IMR-90 (cell line): Measurements from ENCODE around the gene MTCH2. TPM values are rescaled to one million over a fixed set of nuclear protein-coding genes. Genes with fewer than 3 reads are reported as not detected.
A peak's percentile ranks its signal among the peaks of the same experiment; 100 is the strongest.

ENCODE experiments used
- ATAC-seq: fragments of 200-7000 bp; cut with Tn5 transposase; 2 replicates; pipeline ENCODE4 v1.9.1; 2020; ENCODE audit warnings: low read depth, mild to moderate bottlenecking, moderate library complexity
- BruUV-seq: library from RNA; stranded (reverse); fragments of 400-500 nt; replicated peaks from 2 replicates; lab custom pipeline; 2021; lab: Mats Ljungman, UMichigan
- CTCF ChIA-PET: fragments of 300-600 bp; formaldehyde crosslinking; extraction: SDS; loops from one replicate; lab custom pipeline; 2021; ENCODE audit warnings: antibody characterized with exemption; lab: Yijun Ruan, JAX
- POLR2A ChIA-PET: fragments of 300-600 bp; sonication (Branson Sonifier 250); formaldehyde crosslinking; loops from one replicate; lab custom pipeline; 2022; ENCODE audit warnings: antibody characterized with exemption; ENCODE audit not compliant: unreplicated experiment; lab: Charles Lee
- DNase-seq: peaks from one replicate; pipeline ENCODE4 v3.0.0; 2013
- H2AFZ ChIP-seq: replicated peaks from 2 replicates; pipeline ENCODE3; 2013; ENCODE audit warnings: low read length, mild to moderate bottlenecking; ENCODE audit not compliant: poor library complexity
- H2AK5ac ChIP-seq: 2 replicates; pipeline ENCODE4 v1.6.1; 2013; ENCODE audit warnings: low read depth, low read length, inconsistent platforms
- H2AK9ac ChIP-seq: replicated peaks from 2 replicates; pipeline ENCODE3; 2013; ENCODE audit warnings: mild to moderate bottlenecking, low read depth, low read length, moderate library complexity; ENCODE audit not compliant: poor library complexity
- H2BK120ac ChIP-seq: 2 replicates; pipeline ENCODE4 v1.6.1; 2013; ENCODE audit warnings: low read depth, low read length, inconsistent platforms
- H2BK15ac ChIP-seq: 3 replicates; pipeline ENCODE4 v1.6.1; 2013; ENCODE audit warnings: low read depth, low read length, inconsistent platforms
- H2BK20ac ChIP-seq: 2 replicates; pipeline ENCODE4 v1.6.1; 2013; ENCODE audit warnings: low read depth, mild to moderate bottlenecking, inconsistent platforms, low read length, moderate library complexity
- H2BK5ac ChIP-seq: 2 replicates; pipeline ENCODE4 v1.6.1; 2013; ENCODE audit warnings: mild to moderate bottlenecking, low read depth, low read length, inconsistent platforms; ENCODE audit not compliant: poor library complexity, severe bottlenecking
- H3K14ac ChIP-seq: replicated peaks from 2 replicates; pipeline ENCODE4 v1.6.1; 2013; ENCODE audit warnings: low read depth, low read length, inconsistent platforms
- H3K18ac ChIP-seq: 2 replicates; pipeline ENCODE4 v1.6.1; 2013; ENCODE audit warnings: low read depth, low read length, control low read depth
- H3K23ac ChIP-seq: 2 replicates; pipeline ENCODE4 v1.6.1; 2013; ENCODE audit warnings: low read depth, low read length, inconsistent platforms
- H3K27ac ChIP-seq: 2 replicates; pipeline ENCODE4 v1.5.1; 2013; ENCODE audit warnings: mild to moderate bottlenecking, control low read depth, low read length; ENCODE audit not compliant: insufficient read depth
- H3K27me3 ChIP-seq: 2 replicates; pipeline ENCODE4 v1.6.1; 2013; ENCODE audit warnings: low read length; ENCODE audit not compliant: control insufficient read depth, insufficient read depth
- H3K36me3 ChIP-seq: 2 replicates; pipeline ENCODE4 v1.6.1; 2013; ENCODE audit warnings: low read length, mixed read lengths; ENCODE audit not compliant: control insufficient read depth, insufficient read depth
- H3K4ac ChIP-seq: 2 replicates; pipeline ENCODE4 v1.6.1; 2013; ENCODE audit warnings: low read depth, low read length, inconsistent platforms
- H3K4me1 ChIP-seq: 2 replicates; pipeline ENCODE4 v1.6.1; 2013; ENCODE audit warnings: low read length, mixed read lengths; ENCODE audit not compliant: control insufficient read depth, insufficient read depth
- H3K4me2 ChIP-seq: 2 replicates; pipeline ENCODE4 v1.6.1; 2013; ENCODE audit warnings: low read depth, mild to moderate bottlenecking, control low read depth, low read length, moderate library complexity
- H3K4me3 ChIP-seq: 2 replicates; pipeline ENCODE4 v1.5.1; 2013; ENCODE audit warnings: low read depth, mild to moderate bottlenecking, control low read depth, low read length, moderate library complexity; ENCODE audit not compliant: insufficient read depth
- H3K56ac ChIP-seq: 2 replicates; pipeline ENCODE4 v1.6.1; 2013; ENCODE audit warnings: low read length, inconsistent platforms; ENCODE audit not compliant: insufficient read depth; ENCODE audit errors: extremely low read depth
- H3K79me1 ChIP-seq, 2 experiments: 2 replicates each; pipeline ENCODE4 v1.6.1; 2013; ENCODE audit warnings: low read length in 2 of 2, inconsistent platforms in 1 of 2, low read depth in 1 of 2
- H3K9ac ChIP-seq: 2 replicates; pipeline ENCODE4 v1.6.1; 2013; ENCODE audit warnings: low read depth, low read length, control low read depth
- H3K9me1 ChIP-seq: 2 replicates; pipeline ENCODE4 v1.6.1; 2013; ENCODE audit warnings: low read length, inconsistent platforms; ENCODE audit not compliant: insufficient read depth
- H3K9me3 ChIP-seq: 2 replicates; pipeline ENCODE4 v1.6.1; 2013; ENCODE audit warnings: low read length; ENCODE audit not compliant: control insufficient read depth, insufficient read depth
- H4K20me1 ChIP-seq: 2 replicates; pipeline ENCODE4 v1.6.1; 2013; ENCODE audit warnings: low read length, inconsistent platforms; ENCODE audit not compliant: insufficient read depth
- H4K5ac ChIP-seq: 2 replicates; pipeline ENCODE4 v1.6.1; 2013; ENCODE audit warnings: mild to moderate bottlenecking, low read depth, low read length, control low read depth
- H4K8ac ChIP-seq, 2 experiments: 2 replicates each; pipeline ENCODE4 v1.6.1; 2013; ENCODE audit warnings: low read depth in 2 of 2, low read length in 2 of 2, control low read depth in 1 of 2, inconsistent platforms in 1 of 2
- H4K91ac ChIP-seq: 2 replicates; pipeline ENCODE4 v1.6.1; 2013; ENCODE audit warnings: low read depth, low read length, inconsistent platforms; ENCODE audit not compliant: insufficient read depth
- BHLHE40 ChIP-seq: fragments of 150-350 bp; IDR thresholded peaks from 2 replicates; pipeline ENCODE4 v1.6.1; 2016; ENCODE audit warnings: mild to moderate bottlenecking, low read depth, low read length
- CEBPB ChIP-seq: IDR thresholded peaks from 2 replicates; pipeline ENCODE4 v1.6.1; 2012; ENCODE audit warnings: low read depth, low read length, improper control_type of control experiment
- CHD1 ChIP-seq: IDR thresholded peaks from 2 replicates; pipeline ENCODE4 v1.6.1; 2012; ENCODE audit warnings: low read depth, low read length, improper control_type of control experiment
- FOS ChIP-seq: fragments of 150-350 bp; IDR thresholded peaks from 2 replicates; pipeline ENCODE4 v1.6.1; 2016; ENCODE audit warnings: low read depth, low read length
- MAFK ChIP-seq: IDR thresholded peaks from 2 replicates; pipeline ENCODE4 v1.6.1; 2012; ENCODE audit warnings: low read depth, low read length, improper control_type of control experiment
- MAZ ChIP-seq: IDR thresholded peaks from 2 replicates; pipeline ENCODE4 v1.6.1; 2012; ENCODE audit warnings: low read depth, mild to moderate bottlenecking, low read length, improper control_type of control experiment, moderate library complexity, borderline replicate concordance
- MXI1 ChIP-seq: IDR thresholded peaks from 2 replicates; pipeline ENCODE4 v1.6.1; 2012; ENCODE audit warnings: low read depth, mild to moderate bottlenecking, low read length, moderate library complexity, borderline replicate concordance
- NFE2L2 ChIP-seq: fragments of 150-350 bp; IDR thresholded peaks from 2 replicates; pipeline ENCODE4 v1.6.1; 2016; ENCODE audit warnings: low read depth, mild to moderate bottlenecking, low read length
- POLR2A ChIP-seq: IDR thresholded peaks from 2 replicates; pipeline ENCODE4 v1.6.1; 2012; ENCODE audit warnings: mild to moderate bottlenecking, low read depth, low read length
- RAD21 ChIP-seq: IDR thresholded peaks from 2 replicates; pipeline ENCODE4 v1.6.1; 2012; ENCODE audit warnings: low read length, improper control_type of control experiment
- RCOR1 ChIP-seq: IDR thresholded peaks from 2 replicates; pipeline ENCODE4 v1.6.1; 2012; ENCODE audit warnings: mild to moderate bottlenecking, low read length, improper control_type of control experiment; ENCODE audit not compliant: insufficient replicate concordance
- RFX5 ChIP-seq: IDR thresholded peaks from 2 replicates; pipeline ENCODE4 v1.8.0; 2012; ENCODE audit warnings: low read depth, mild to moderate bottlenecking, low read length, moderate library complexity
- SMC3 ChIP-seq: fragments of 150-350 bp; IDR thresholded peaks from 2 replicates; pipeline ENCODE4 v1.6.1; 2016; ENCODE audit warnings: low read depth, mild to moderate bottlenecking, antibody characterized with exemption, low read length, moderate library complexity
- WGBS, 2 experiments: methylation state at CpG; one replicate each; pipeline versions ENCODE4 v1.1.5 to v1.1.7; 2013; ENCODE audit warnings: missing lambda C conversion rate in 2 of 2; ENCODE audit not compliant: insufficient read length in 1 of 2; ENCODE audit errors: extremely low coverage in 2 of 2; 5-methylcytosine and 5-hydroxymethylcytosine counted together
- dilution Hi-C: fragments of 300-500 bp; cut with HindIII; formaldehyde crosslinking; loops from one replicate; pipeline ENCODE4 v1.14.3; 2018; ENCODE audit warnings: low sequenced_read_pairs; ENCODE audit not compliant: unreplicated experiment
- in situ Hi-C: fragments of 300-500 bp; cut with MboI; formaldehyde crosslinking; loops from 3 replicates; pipeline ENCODE4 v1.14.3; 2019; ENCODE audit warnings: low sequenced_read_pairs, inconsistent platforms, mixed read lengths
- intact Hi-C: fragments of 100-400 bp; cut with micrococcal nuclease; formaldehyde crosslinking; loops from 2 replicates; pipeline ENCODE4 v1.10.0; 2022
- polyA plus RNA-seq, 3 experiments: library from polyadenylated mRNA; depleted of rRNA; stranded (reverse); fragments of >200 nt; gene quantifications; 2 replicates each; pipeline ENCODE4 v1.2.3, GENCODE V29; 2012; ENCODE audit warnings: low replicate concordance in 1 of 3
- total RNA-seq: library from RNA; depleted of rRNA; stranded (reverse); fragments of >200 nt; gene quantifications from 2 replicates; pipeline ENCODE4 v1.2.3, GENCODE V29; 2012
- TF ChIP-seq, protein P1 (sequence below): fragments of 150-350 bp; IDR thresholded peaks from 2 replicates; pipeline ENCODE4 v1.6.1; 2017; ENCODE audit warnings: mild to moderate bottlenecking, antibody characterized with exemption, low read length, low read depth
- TF ChIP-seq, protein P2 (sequence below): fragments of 150-350 bp; IDR thresholded peaks from 2 replicates; pipeline ENCODE4 v1.6.1; 2016; ENCODE audit warnings: low read depth, mild to moderate bottlenecking, low read length, moderate library complexity, borderline replicate concordance
- TF ChIP-seq, protein P3 (sequence below): conservative IDR thresholded peaks from 2 replicates; pipeline ENCODE4 v1.5.1; 2012; ENCODE audit warnings: mild to moderate bottlenecking, low read depth, low read length, improper control_type of control experiment

The MTCH2 gene
- total and polyA plus RNA-seq, 2 of the 4 experiments (the other 2 are of a cell fraction) = 103 to 163 TPM

DNA sequence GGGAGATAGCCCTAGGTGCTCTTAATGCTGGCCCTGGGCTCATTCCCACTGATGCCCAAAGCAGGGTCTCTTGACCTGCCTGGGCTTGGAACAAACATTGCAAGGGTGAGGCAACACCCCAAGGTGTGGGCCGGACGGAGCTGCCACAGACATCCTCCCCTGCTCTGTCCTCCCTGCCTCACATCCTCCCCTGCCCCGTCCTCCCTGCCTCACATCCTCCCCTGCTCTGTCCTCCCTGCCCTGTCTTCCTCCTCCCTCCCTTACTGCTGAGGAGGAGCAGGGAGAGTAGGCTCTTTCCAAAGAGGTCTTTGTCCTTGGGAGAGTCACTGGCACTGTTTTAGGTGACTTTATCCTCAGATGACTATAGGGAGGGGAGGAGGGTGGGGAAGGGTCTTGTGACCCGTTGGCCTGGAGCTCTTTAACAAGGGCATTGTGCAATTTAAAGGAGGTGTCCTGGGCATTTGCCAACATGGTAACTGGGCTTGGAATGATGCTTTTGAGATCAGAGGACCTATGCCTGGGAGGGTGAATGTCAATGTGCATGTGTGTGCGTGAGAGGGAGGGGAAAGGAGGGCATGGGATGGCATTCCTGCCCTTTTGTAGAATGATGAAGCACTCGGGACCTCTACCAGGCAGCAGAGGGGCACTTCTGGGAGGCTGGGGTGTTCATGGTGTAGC is 55.2 kb downstream of the MTCH2 start:
- H3K4ac ChIP-seq = no peak overlapping the region
- no TSS peak for BruUV-seq
- no peaks in the 10 kb centered on the region for H3K9me1 ChIP-seq
- no peak overlapping the region for H3K56ac ChIP-seq
- peaks cover 0 to 2% of the 10 kb centered on the region in 2 experiments; a peak in 2 of 4 replicates for H3K79me1 ChIP-seq
- no peak overlapping the region for H2AFZ ChIP-seq
- H3K23ac ChIP-seq = no peak overlapping the region
- ATAC-seq (peak; percentile 22; the same call in 1 of the 2 replicates), DNase-seq (no peak)
- no peak overlapping the region for H2BK5ac ChIP-seq
- TF ChIP-seq MAFK (no peak), FOS (no peak), CHD1 (no peak), RAD21 (no peak), NFE2L2 (no peak), MXI1 (no peak), POLR2A (no peak), SMC3 (no peak), RFX5 (no peak), BHLHE40 (no peak), CEBPB (no peak), MAZ (no peak), RCOR1 (no peak)
- TF ChIP-seq, protein P1, sequence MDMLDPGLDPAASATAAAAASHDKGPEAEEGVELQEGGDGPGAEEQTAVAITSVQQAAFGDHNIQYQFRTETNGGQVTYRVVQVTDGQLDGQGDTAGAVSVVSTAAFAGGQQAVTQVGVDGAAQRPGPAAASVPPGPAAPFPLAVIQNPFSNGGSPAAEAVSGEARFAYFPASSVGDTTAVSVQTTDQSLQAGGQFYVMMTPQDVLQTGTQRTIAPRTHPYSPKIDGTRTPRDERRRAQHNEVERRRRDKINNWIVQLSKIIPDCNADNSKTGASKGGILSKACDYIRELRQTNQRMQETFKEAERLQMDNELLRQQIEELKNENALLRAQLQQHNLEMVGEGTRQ = no peak
- TF ChIP-seq, protein P2, sequence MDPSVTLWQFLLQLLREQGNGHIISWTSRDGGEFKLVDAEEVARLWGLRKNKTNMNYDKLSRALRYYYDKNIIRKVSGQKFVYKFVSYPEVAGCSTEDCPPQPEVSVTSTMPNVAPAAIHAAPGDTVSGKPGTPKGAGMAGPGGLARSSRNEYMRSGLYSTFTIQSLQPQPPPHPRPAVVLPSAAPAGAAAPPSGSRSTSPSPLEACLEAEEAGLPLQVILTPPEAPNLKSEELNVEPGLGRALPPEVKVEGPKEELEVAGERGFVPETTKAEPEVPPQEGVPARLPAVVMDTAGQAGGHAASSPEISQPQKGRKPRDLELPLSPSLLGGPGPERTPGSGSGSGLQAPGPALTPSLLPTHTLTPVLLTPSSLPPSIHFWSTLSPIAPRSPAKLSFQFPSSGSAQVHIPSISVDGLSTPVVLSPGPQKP = no peak
- TF ChIP-seq, protein P3, sequence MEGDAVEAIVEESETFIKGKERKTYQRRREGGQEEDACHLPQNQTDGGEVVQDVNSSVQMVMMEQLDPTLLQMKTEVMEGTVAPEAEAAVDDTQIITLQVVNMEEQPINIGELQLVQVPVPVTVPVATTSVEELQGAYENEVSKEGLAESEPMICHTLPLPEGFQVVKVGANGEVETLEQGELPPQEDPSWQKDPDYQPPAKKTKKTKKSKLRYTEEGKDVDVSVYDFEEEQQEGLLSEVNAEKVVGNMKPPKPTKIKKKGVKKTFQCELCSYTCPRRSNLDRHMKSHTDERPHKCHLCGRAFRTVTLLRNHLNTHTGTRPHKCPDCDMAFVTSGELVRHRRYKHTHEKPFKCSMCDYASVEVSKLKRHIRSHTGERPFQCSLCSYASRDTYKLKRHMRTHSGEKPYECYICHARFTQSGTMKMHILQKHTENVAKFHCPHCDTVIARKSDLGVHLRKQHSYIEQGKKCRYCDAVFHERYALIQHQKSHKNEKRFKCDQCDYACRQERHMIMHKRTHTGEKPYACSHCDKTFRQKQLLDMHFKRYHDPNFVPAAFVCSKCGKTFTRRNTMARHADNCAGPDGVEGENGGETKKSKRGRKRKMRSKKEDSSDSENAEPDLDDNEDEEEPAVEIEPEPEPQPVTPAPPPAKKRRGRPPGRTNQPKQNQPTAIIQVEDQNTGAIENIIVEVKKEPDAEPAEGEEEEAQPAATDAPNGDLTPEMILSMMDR = no peak
- H4K91ac ChIP-seq = no peak overlapping the region
- in situ Hi-C loops = no loop called here
- CTCF ChIA-PET = interaction anchor here (1.2 kb wide), 1 partner anchor 7 kb away, joined by 3 read pairs; the partner anchor contains the start of gene C1QTNF4
- H2AK5ac ChIP-seq = no peak overlapping the region
- peaks cover 3% of the 10 kb centered on the region for H3K9me3 ChIP-seq
- H3K27me3 ChIP-seq = peaks cover 18% of the 10 kb centered on the region
- intact Hi-C loops = no loop called here
- H3K9ac ChIP-seq = no peak overlapping the region
- no peak overlapping the region for H4K8ac ChIP-seq
- dilution Hi-C loops = no loop called here
- no peak overlapping the region for H4K5ac ChIP-seq
- H2BK15ac ChIP-seq = no peak overlapping the region
- POLR2A ChIA-PET = no interaction called here
- WGBS, 2 experiments = 70% methylated on average over 4 of the region's 6 CpGs; no CpG with 5 or more reads in 1 of the 2 experiments
- no peak overlapping the region for H3K14ac ChIP-seq
- no peak overlapping the region for H3K27ac ChIP-seq
- no peak overlapping the region for H3K18ac ChIP-seq
- no peak overlapping the region for H2BK20ac ChIP-seq
- H3K4me2 ChIP-seq = no peak overlapping the region
- no peak overlapping the region for H2BK120ac ChIP-seq
- H4K20me1 ChIP-seq = no peaks in the 10 kb centered on the region
- H2AK9ac ChIP-seq = no peak overlapping the region
- no peak overlapping the region for H3K4me3 ChIP-seq
- peaks cover 24% of the 10 kb centered on the region for H3K36me3 ChIP-seq
- no peaks in the 10 kb centered on the region for H3K4me1 ChIP-seq
